Measurements from ENCODE around the gene TICAM2.

TICAM2 gene

GRCh38 chr5:115530426-115530825 lies 71.9 kb downstream of the TICAM2 start:
- no peak for DNase-seq

Measured in T-helper 9 cell (primary cell).